Measurements from ENCODE around the gene SIDT1. TPM values are rescaled to one million over a fixed set of nuclear protein-coding genes. Genes with fewer than 3 reads are reported as not detected.

SIDT1 gene
- total RNA-seq, 1 donor from 2014 or later = 0.92 TPM

GRCh38 chr3:113585228-113585627, 52.9 kb downstream of the SIDT1 start:
- H3K4me1 Mint-ChIP-seq (ENCODE audit: unreplicated experiment) = peaks cover 10% of the 10 kb centered on the region
- no peak for DNase-seq (ENCODE audit: low spot score)
- no peak overlapping the region for H3K27ac Mint-ChIP-seq (ENCODE audit: unreplicated experiment)
- no peaks in the 10 kb centered on the region for H3K36me3 Mint-ChIP-seq (ENCODE audit: low read depth, unreplicated experiment)
- TF ChIP-seq CTCF (IDR thresholded peaks at IDR 0.05; ENCODE audit: unreplicated experiment) = no peak
- H3K4me3 Mint-ChIP-seq (ENCODE audit: unreplicated experiment) = no peak overlapping the region
- no peaks in the 10 kb centered on the region for H3K27me3 Mint-ChIP-seq (ENCODE audit: unreplicated experiment)
- no peaks in the 10 kb centered on the region for H3K9me3 Mint-ChIP-seq (ENCODE audit: unreplicated experiment)

- no peak for DNase-seq (ENCODE audit: low spot score)
- Mint-ChIP-seq H3K9me3 (ENCODE audit: unreplicated experiment) (no peaks in the 10 kb centered on the region), H3K4me3 (ENCODE audit: unreplicated experiment) (no peak overlapping the region), H3K27ac (ENCODE audit: unreplicated experiment) (no peak overlapping the region), H3K4me1 (ENCODE audit: unreplicated experiment) (peaks cover 9% of the 10 kb centered on the region), H3K36me3 (ENCODE audit: low read depth, unreplicated experiment) (no peaks in the 10 kb centered on the region), H3K27me3 (ENCODE audit: unreplicated experiment) (no peaks in the 10 kb centered on the region)
- TF ChIP-seq CTCF (IDR thresholded peaks at IDR 0.05; ENCODE audit: unreplicated experiment) = no peak
These were observed 53.4 kb downstream of the SIDT1 start for GRCh38 chr3:113585720-113586119.

GRCh38 chr3:113588806-113589205, 56.5 kb downstream of the SIDT1 start:
- Mint-ChIP-seq H3K27me3 (ENCODE audit: unreplicated experiment) (peaks cover 3% of the 10 kb centered on the region), H3K4me3 (ENCODE audit: unreplicated experiment) (no peak overlapping the region), H3K4me1 (ENCODE audit: unreplicated experiment) (peaks cover 11% of the 10 kb centered on the region), H3K36me3 (ENCODE audit: low read depth, unreplicated experiment) (no peaks in the 10 kb centered on the region), H3K27ac (ENCODE audit: unreplicated experiment) (no peak overlapping the region), H3K9me3 (ENCODE audit: unreplicated experiment) (no peaks in the 10 kb centered on the region)
- no peak for TF ChIP-seq CTCF (IDR thresholded peaks at IDR 0.05; ENCODE audit: unreplicated experiment)
- no peak for DNase-seq (ENCODE audit: low spot score)

- Mint-ChIP-seq H3K4me1 (ENCODE audit: unreplicated experiment) (peaks cover 11% of the 10 kb centered on the region), H3K27me3 (ENCODE audit: unreplicated experiment) (peaks cover 3% of the 10 kb centered on the region)
These were observed 57.6 kb downstream of the SIDT1 start for GRCh38 chr3:113589971-113590370.

GRCh38 chr3:113590983-113591382, 58.6 kb downstream of the SIDT1 start:
- H3K36me3 Mint-ChIP-seq (ENCODE audit: low read depth, unreplicated experiment) = no peaks in the 10 kb centered on the region

More at GRCh38 chr3:113589971-113590370, 57.6 kb downstream of the SIDT1 start:
- H3K36me3 Mint-ChIP-seq (ENCODE audit: low read depth, unreplicated experiment) = no peaks in the 10 kb centered on the region
- TF ChIP-seq CTCF (IDR thresholded peaks at IDR 0.05; ENCODE audit: unreplicated experiment) = no peak
- no peak for DNase-seq (ENCODE audit: low spot score)
- H3K9me3 Mint-ChIP-seq (ENCODE audit: unreplicated experiment) = no peaks in the 10 kb centered on the region
- H3K4me3 Mint-ChIP-seq (ENCODE audit: unreplicated experiment) = no peak overlapping the region
- H3K27ac Mint-ChIP-seq (ENCODE audit: unreplicated experiment) = no peak overlapping the region

More at GRCh38 chr3:113590983-113591382, 58.6 kb downstream of the SIDT1 start:
- DNase-seq (ENCODE audit: low spot score) = no peak
- no peaks in the 10 kb centered on the region for H3K9me3 Mint-ChIP-seq (ENCODE audit: unreplicated experiment)
- peaks cover 3% of the 10 kb centered on the region for H3K27me3 Mint-ChIP-seq (ENCODE audit: unreplicated experiment)
- peak overlapping the region; percentile 43 for H3K27ac Mint-ChIP-seq (ENCODE audit: unreplicated experiment)
- no peak overlapping the region for H3K4me3 Mint-ChIP-seq (ENCODE audit: unreplicated experiment)
- TF ChIP-seq CTCF (IDR thresholded peaks at IDR 0.05; ENCODE audit: unreplicated experiment) = no peak
- H3K4me1 Mint-ChIP-seq (ENCODE audit: unreplicated experiment) = peaks cover 16% of the 10 kb centered on the region

Measured in endothelial cell (in vitro differentiated cells).